ENCODE measurements around the gene NOP10. TPM values are rescaled to one million over a fixed set of nuclear protein-coding genes. Genes with fewer than 3 reads are reported as not detected.
A peak's percentile ranks its signal among the peaks of the same experiment; 100 is the strongest.

NOP10 gene
- total and polyA plus RNA-seq, 2 of the 13 experiments (the other 11 are each of a cell fraction or from before 2014, with no cell fraction given) = 239 to 369 TPM

DNA sequence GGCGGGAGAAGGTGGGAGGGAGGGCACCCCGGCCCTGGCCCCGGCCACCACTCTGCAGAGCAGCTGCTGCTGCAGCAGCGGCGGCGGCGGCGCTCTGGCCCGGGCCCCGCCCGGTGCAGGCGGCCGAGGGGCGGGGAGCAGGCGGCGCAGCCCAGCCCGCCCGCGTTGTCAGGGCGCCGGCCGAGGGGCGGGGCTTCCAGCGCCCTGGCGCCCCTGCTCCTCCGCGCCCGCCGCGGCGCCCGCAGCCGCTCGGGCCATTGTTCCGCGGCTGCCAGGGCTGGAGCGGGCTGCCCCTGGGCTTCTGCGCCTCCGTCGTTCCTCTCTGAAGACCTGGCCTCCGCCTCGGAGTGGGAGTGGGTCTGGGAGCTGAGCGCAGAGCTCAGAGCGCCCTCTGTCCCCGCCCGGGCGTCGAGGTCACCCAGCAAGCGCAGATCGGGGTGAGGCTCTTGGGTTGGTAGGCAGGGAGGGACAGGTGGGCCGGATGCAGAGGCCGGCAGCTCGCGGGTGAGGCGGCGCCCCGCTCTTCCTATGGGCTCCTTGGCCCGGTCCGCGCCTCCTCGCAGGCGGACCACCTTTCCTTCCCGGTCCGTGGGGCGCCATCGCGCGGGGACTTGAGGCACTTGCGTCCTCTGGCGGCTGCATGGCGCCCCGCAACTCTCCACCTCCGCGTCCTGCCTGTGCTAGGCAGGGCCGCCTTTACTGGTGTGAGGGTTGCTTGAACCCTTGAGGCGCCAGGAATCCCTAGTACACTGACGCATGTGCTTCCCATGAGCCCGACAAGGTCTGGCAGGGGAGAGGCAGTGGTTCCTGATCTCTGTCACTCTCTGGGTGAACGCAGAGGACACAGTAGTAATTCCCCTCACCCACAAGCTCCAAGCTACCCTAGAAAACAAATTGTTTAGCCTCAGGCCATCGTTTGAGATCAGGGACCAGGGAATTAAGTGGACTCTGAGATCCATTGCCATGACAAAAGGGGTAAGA lies 24.5 kb upstream of the NOP10 start, which contains the start of gene LPCAT4 (continued):
- 0 out of 2 replicates have a peak, but pooled peaks have one; percentile 80 for TF ChIP-seq TRAFD1 (CRISPR knock-in tag; IDR thresholded peaks at IDR 0.05; ENCODE audit: borderline replicate concordance)
- TF ChIP-seq SMARCC2 (IDR thresholded peaks at IDR 0.05) = no peak
- TF ChIP-seq ZKSCAN1 (IDR thresholded peaks at IDR 0.05; ENCODE audit: low read length) = no peak
- peak; percentile 85; the same call in 1 of the 2 replicates for TF ChIP-seq ZNF512B (CRISPR knock-in tag; IDR thresholded peaks at IDR 0.05; ENCODE audit: borderline replicate concordance)
- peak; percentile 43; the same call in 1 of the 2 replicates for TF ChIP-seq ETV5 (CRISPR knock-in tag; IDR thresholded peaks at IDR 0.05; ENCODE audit: borderline replicate concordance)
- TF ChIP-seq MXD4 (CRISPR knock-in tag; IDR thresholded peaks at IDR 0.05) = peak; percentile 57; the same call in 1 of the 2 replicates
- no peak for TF ChIP-seq TIGD3 (CRISPR knock-in tag; IDR thresholded peaks at IDR 0.05; ENCODE audit: borderline replicate concordance)
- no peak for TF ChIP-seq SCMH1 (CRISPR knock-in tag; IDR thresholded peaks at IDR 0.05; ENCODE audit: borderline replicate concordance)
- no peak for TF ChIP-seq HOXA5 (CRISPR knock-in tag; IDR thresholded peaks at IDR 0.05)
- TF ChIP-seq KLF12 (CRISPR knock-in tag; IDR thresholded peaks at IDR 0.05; ENCODE audit: borderline replicate concordance) = no peak
- TF ChIP-seq HMG20A (CRISPR knock-in tag; IDR thresholded peaks at IDR 0.05; ENCODE audit: borderline replicate concordance) = 0 out of 2 replicates have a peak, but pooled peaks have one; percentile 25
- no peak for TF ChIP-seq RELA (CRISPR knock-in tag; IDR thresholded peaks at IDR 0.05)
- peak; percentile 78 for TF ChIP-seq ZNF781 (CRISPR knock-in tag; IDR thresholded peaks at IDR 0.05; ENCODE audit: borderline replicate concordance, not compliant biosample characterization)
- TF ChIP-seq, protein P1, sequence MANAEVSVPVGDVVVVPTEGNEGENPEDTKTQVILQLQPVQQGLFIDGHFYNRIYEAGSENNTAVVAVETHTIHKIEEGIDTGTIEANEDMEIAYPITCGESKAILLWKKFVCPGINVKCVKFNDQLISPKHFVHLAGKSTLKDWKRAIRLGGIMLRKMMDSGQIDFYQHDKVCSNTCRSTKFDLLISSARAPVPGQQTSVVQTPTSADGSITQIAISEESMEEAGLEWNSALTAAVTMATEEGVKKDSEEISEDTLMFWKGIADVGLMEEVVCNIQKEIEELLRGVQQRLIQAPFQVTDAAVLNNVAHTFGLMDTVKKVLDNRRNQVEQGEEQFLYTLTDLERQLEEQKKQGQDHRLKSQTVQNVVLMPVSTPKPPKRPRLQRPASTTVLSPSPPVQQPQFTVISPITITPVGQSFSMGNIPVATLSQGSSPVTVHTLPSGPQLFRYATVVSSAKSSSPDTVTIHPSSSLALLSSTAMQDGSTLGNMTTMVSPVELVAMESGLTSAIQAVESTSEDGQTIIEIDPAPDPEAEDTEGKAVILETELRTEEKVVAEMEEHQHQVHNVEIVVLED (CRISPR knock-in tag; IDR thresholded peaks at IDR 0.05; ENCODE audit: borderline replicate concordance) = peak; percentile 66; the same call in 1 of the 2 replicates
